ENCODE measurements around the gene NIPA2.

DNA sequence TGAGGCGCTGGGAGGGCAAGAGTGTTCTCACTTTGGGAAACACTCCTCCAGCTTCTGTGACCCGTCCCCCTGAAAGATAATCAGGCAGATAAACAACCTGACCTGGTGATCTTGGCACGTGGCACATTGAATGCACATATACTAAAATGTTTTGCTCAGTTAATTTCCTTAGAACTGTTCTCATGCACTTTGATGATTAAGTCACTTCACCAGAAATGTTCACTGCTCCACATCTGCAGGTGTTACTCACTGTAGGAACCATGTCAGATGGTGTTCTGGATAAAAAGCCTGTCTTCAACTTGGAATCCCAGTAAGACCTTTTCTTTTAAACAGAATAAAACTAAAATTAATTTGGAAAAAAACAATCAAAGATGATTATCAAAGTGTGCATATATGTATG is 24.6 kb upstream of the NIPA2 start:
- TF ChIP-seq, protein P1, sequence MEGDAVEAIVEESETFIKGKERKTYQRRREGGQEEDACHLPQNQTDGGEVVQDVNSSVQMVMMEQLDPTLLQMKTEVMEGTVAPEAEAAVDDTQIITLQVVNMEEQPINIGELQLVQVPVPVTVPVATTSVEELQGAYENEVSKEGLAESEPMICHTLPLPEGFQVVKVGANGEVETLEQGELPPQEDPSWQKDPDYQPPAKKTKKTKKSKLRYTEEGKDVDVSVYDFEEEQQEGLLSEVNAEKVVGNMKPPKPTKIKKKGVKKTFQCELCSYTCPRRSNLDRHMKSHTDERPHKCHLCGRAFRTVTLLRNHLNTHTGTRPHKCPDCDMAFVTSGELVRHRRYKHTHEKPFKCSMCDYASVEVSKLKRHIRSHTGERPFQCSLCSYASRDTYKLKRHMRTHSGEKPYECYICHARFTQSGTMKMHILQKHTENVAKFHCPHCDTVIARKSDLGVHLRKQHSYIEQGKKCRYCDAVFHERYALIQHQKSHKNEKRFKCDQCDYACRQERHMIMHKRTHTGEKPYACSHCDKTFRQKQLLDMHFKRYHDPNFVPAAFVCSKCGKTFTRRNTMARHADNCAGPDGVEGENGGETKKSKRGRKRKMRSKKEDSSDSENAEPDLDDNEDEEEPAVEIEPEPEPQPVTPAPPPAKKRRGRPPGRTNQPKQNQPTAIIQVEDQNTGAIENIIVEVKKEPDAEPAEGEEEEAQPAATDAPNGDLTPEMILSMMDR (IDR thresholded peaks at IDR 0.05; ENCODE audit: low read depth, low read length): no peak
- no peak for TF ChIP-seq EZH2phosphoT487 (IDR thresholded peaks at IDR 0.05; ENCODE audit: low read depth)

All from OCI-LY3 (cell line).